ENCODE measurements around the gene ST8SIA4. TPM values are rescaled to one million over a fixed set of nuclear protein-coding genes. Genes with fewer than 3 reads are reported as not detected.

Gene ST8SIA4
- total and polyA plus RNA-seq, 3 donors from 2014 or later, result 0.39 to 0.94 (median 0.93) TPM

DNA sequence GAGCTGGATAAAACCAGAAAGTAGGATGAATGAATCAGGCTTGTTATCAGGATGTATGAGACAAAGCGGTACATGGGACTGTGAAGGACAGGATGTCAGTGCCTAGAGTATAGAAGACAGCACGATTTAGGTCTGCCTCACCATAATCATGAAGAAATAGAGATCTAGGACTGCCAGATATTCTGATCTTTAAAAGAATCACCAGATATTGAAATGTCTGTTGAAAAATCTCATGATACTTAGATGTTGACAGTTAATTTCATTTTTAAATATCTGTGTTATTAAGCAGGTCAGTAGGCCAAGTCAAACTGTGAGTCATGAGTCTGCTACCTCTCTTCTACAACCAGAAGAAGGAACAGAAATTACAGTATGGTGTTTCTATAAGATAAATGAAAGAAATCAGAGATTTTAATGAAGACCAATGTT is 65.0 kb downstream of the ST8SIA4 start:
- 93 to 94% methylated on average over 2 of the region's 2 CpGs for WGBS, 2 donors
- no peaks in the 10 kb centered on the region for H3K9me3 ChIP-seq
- no peaks in the 10 kb centered on the region for H3K36me3 ChIP-seq (ENCODE audit: low read depth, missing control alignments)
- no peak overlapping the region for H3K27ac ChIP-seq
- DNase-seq, result no peak
- TF ChIP-seq, protein P1, sequence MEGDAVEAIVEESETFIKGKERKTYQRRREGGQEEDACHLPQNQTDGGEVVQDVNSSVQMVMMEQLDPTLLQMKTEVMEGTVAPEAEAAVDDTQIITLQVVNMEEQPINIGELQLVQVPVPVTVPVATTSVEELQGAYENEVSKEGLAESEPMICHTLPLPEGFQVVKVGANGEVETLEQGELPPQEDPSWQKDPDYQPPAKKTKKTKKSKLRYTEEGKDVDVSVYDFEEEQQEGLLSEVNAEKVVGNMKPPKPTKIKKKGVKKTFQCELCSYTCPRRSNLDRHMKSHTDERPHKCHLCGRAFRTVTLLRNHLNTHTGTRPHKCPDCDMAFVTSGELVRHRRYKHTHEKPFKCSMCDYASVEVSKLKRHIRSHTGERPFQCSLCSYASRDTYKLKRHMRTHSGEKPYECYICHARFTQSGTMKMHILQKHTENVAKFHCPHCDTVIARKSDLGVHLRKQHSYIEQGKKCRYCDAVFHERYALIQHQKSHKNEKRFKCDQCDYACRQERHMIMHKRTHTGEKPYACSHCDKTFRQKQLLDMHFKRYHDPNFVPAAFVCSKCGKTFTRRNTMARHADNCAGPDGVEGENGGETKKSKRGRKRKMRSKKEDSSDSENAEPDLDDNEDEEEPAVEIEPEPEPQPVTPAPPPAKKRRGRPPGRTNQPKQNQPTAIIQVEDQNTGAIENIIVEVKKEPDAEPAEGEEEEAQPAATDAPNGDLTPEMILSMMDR (IDR thresholded peaks at IDR 0.05), result no peak
- no peak for TF ChIP-seq POLR2A (IDR thresholded peaks at IDR 0.05)
- no peaks in the 10 kb centered on the region for H3K4me1 ChIP-seq
- intact Hi-C loops (cut with DNase I; ENCODE audit: low total_unique reads), result no loop called here
- no peak overlapping the region for H3K4me3 ChIP-seq
- no peaks in the 10 kb centered on the region for H3K27me3 ChIP-seq

DNA sequence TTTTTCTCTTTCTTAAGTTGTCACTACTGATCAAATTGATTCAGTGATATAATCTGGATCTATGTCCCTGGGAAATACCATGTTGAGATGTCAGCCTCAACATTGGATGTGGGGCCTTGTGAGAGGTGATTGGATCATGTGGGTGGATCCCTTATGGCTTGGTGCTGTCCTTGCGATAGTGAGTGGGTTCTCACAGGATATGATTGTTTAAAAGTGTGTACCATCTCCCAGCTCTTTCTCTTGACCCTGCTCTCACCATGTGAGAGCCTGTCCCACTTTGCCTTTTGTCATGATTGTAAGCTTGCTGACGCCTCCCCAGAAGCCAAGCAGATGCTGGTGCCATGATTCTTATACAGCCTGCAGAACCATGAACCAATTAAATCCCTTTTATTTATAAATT is 68.6 kb downstream of the ST8SIA4 start:
- Histone ChIP-seq H3K4me1 (no peaks in the 10 kb centered on the region), H3K9me3 (no peaks in the 10 kb centered on the region), H3K27me3 (no peaks in the 10 kb centered on the region), H3K36me3 (ENCODE audit: low read depth, missing control alignments) (no peaks in the 10 kb centered on the region), H3K4me3 (no peak overlapping the region), H3K27ac (no peak overlapping the region)
- intact Hi-C loops (cut with DNase I; ENCODE audit: low total_unique reads), result no loop called here
- WGBS, 2 donors, result 94 to 97% methylated on average over 2 of the region's 2 CpGs
- TF ChIP-seq POLR2A (IDR thresholded peaks at IDR 0.05), result no peak
- TF ChIP-seq, protein P1 (IDR thresholded peaks at IDR 0.05), result no peak
- DNase-seq, result no peak

DNA sequence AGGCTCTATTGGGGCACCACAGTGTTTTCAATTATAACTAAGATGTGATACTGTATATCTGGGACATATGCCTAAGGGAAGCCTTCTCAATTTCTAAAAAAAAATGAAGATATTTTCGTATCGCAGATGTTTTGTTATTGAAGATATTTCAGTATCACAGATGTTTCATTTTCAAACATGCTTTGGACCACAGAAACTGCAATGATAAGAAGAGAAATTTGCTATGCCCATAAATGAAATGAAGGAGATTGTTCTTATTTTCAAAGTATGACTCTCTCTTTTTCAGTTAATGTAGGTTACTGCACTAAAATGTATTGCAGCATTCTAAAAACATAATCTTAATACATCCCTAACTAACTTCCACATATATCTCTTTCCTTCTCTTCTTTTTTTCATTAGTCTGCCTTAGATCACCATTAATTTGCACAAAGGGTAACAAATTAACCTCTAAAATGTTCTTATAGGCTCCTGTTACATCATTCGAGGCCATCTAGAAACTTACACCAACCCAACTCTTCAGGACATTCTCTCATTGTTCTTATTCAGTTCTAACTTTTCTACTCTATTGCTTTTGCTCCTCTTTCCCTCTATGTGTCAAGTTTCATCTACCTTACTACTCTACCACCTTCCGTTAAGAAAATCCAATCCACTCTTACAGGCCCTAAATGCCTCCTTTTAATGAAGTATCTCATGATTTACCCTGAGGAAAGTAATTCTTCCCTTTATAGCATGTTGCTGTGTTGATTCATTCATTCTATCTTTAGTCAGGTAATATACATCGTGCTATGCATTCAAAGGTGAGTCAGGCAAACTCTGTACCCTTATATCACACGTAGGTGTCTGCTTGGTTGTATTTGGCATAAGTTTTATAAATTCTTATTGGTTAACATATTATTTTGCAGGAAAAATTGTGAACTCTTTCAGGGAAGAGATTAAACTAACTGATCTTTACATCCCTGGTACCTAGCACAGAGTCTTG is 70.5 kb downstream of the ST8SIA4 start:
- H3K27me3 ChIP-seq, result no peaks in the 10 kb centered on the region
- intact Hi-C loops (cut with DNase I; ENCODE audit: low total_unique reads), result no loop called here

DNA sequence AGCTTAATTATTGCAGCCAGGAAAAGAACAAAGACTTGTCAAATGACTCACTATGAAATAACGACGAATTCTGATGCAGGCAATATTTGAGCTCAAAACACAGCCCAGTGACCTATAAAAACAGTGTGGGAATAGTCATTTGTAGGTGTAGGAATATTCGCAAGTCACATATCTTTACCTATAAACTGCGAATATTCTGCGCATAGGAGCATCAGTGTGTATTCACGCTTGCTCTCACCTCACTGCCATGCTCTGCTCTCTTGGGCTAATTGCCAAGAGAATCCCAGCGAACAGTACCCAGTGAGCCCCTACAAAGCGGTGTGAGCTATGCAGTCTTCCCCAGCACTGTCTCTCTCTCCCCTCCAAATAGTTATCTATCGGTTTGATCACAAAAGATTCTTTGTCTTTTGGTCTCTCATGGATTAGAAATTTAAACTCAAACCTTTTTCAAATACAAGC is 74.2 kb downstream of the ST8SIA4 start:
- no peak overlapping the region for H3K27ac ChIP-seq
- WGBS, 2 donors, result 53 to 73% methylated on average over 9 of the region's 9 CpGs
- H3K9me3 ChIP-seq, result no peaks in the 10 kb centered on the region
- TF ChIP-seq, protein P1 (IDR thresholded peaks at IDR 0.05), result no peak
- no peak for TF ChIP-seq POLR2A (IDR thresholded peaks at IDR 0.05)
- DNase-seq, result no peak
- H3K4me1 ChIP-seq, result no peaks in the 10 kb centered on the region
- H3K27me3 ChIP-seq, result no peaks in the 10 kb centered on the region
- intact Hi-C loops (cut with DNase I; ENCODE audit: low total_unique reads), result no loop called here
- no peaks in the 10 kb centered on the region for H3K36me3 ChIP-seq (ENCODE audit: low read depth, missing control alignments)
- H3K4me3 ChIP-seq, result no peak overlapping the region

More for the DNA sequence above, 70.5 kb downstream of the ST8SIA4 start:
- Histone ChIP-seq H3K4me1 (no peaks in the 10 kb centered on the region), H3K27ac (no peak overlapping the region), H3K9me3 (no peaks in the 10 kb centered on the region), H3K4me3 (no peak overlapping the region), H3K36me3 (ENCODE audit: low read depth, missing control alignments) (no peaks in the 10 kb centered on the region)
- DNase-seq, result no peak
- WGBS, 2 donors, result 86 to 89% methylated on average over 6 of the region's 6 CpGs
- no peak for TF ChIP-seq POLR2A (IDR thresholded peaks at IDR 0.05)
- TF ChIP-seq, protein P1 (IDR thresholded peaks at IDR 0.05), result no peak
